ENCODE data around the gene XRCC1. TPM values are rescaled to one million over a fixed set of nuclear protein-coding genes. Genes with fewer than 3 reads are reported as not detected.

XRCC1 gene
- total RNA-seq, 1 donor from 2014 or later, result 20.9 TPM

- Histone ChIP-seq H3K27ac (no peak overlapping the region), H3K9me3 (no peaks in the 10 kb centered on the region), H3K36me3 (peaks cover 0 to 12% of the 10 kb centered on the region in 2 donors), H3K4me3 (no peak overlapping the region), H3K27me3 (no peaks in the 10 kb centered on the region), H3K4me1 (peaks cover 23% of the 10 kb centered on the region)
- no peak for DNase-seq (ENCODE audit: extremely low spot score in 2 of 2)
- intact Hi-C loops (cut with DNase I), result no loop called here
- TF ChIP-seq CTCF (IDR thresholded peaks at IDR 0.05) (no peak), POLR2AphosphoS5 (IDR thresholded peaks at IDR 0.05; ENCODE audit: insufficient read depth in 1 of 2, low read depth in 1 of 2) (no peak), POLR2A (IDR thresholded peaks at IDR 0.05) (no peak)
Observed at GRCh38 chr19:43599635-43600295, 24.4 kb upstream of the XRCC1 start.

GRCh38 chr19:43598445-43599240 is 23.3 kb upstream of the XRCC1 start:
- no peaks in the 10 kb centered on the region for H3K9me3 ChIP-seq

GRCh38 chr19:43597876-43598275 is 22.5 kb upstream of the XRCC1 start:
- peaks cover 0 to 24% of the 10 kb centered on the region in 2 donors for H3K36me3 ChIP-seq
- H3K27me3 ChIP-seq, result no peaks in the 10 kb centered on the region
- peaks cover 39% of the 10 kb centered on the region for H3K4me1 ChIP-seq
- H3K4me3 ChIP-seq, result no peak overlapping the region
- no peak overlapping the region for H3K27ac ChIP-seq
- TF ChIP-seq POLR2A (IDR thresholded peaks at IDR 0.05) (no peak), CTCF (IDR thresholded peaks at IDR 0.05) (no peak), POLR2AphosphoS5 (IDR thresholded peaks at IDR 0.05; ENCODE audit: insufficient read depth in 1 of 2, low read depth in 1 of 2) (no peak)
- no peak for DNase-seq (ENCODE audit: extremely low spot score in 2 of 2)
- intact Hi-C loops (cut with DNase I), result no loop called here
- H3K9me3 ChIP-seq, result no peaks in the 10 kb centered on the region

More at GRCh38 chr19:43598445-43599240, 23.3 kb upstream of the XRCC1 start:
- Histone ChIP-seq H3K4me3 (no peak overlapping the region), H3K27me3 (no peaks in the 10 kb centered on the region), H3K27ac (no peak overlapping the region), H3K4me1 (peaks cover 35% of the 10 kb centered on the region), H3K36me3 (peaks cover 0 to 18% of the 10 kb centered on the region in 2 donors)
- intact Hi-C loops (cut with DNase I), result no loop called here
- no peak for DNase-seq (ENCODE audit: extremely low spot score in 2 of 2)
- no peak for TF ChIP-seq CTCF (IDR thresholded peaks at IDR 0.05)
- no peak for TF ChIP-seq POLR2AphosphoS5 (IDR thresholded peaks at IDR 0.05; ENCODE audit: insufficient read depth in 1 of 2, low read depth in 1 of 2)
- TF ChIP-seq POLR2A (IDR thresholded peaks at IDR 0.05), result no peak

GRCh38 chr19:43596842-43597461 is 21.6 kb upstream of the XRCC1 start:
- Histone ChIP-seq H3K27me3 (no peaks in the 10 kb centered on the region), H3K36me3 (peaks cover 0 to 33% of the 10 kb centered on the region in 2 donors), H3K27ac (peak overlapping the region; percentile 96), H3K4me3 (peak overlapping the region; percentile 62 to 64), H3K4me1 (peaks cover 39% of the 10 kb centered on the region), H3K9me3 (no peaks in the 10 kb centered on the region)
- intact Hi-C loops (cut with DNase I), result no loop called here
- DNase-seq (ENCODE audit: extremely low spot score in 2 of 2), result no peak
- TF ChIP-seq CTCF (IDR thresholded peaks at IDR 0.05), result no peak
